Parathyroid adenoma (tissue), 2 donors: ENCODE measurements around the gene GLS.
"Not testable (repeated sequence)": the region's sequence is repeated elsewhere in the genome, so short reads cannot be mapped to it uniquely, and the experiment has no call there.

Experiments
- H2AFZ ChIP-seq: fragments of 300-600 bp; sonication (generic); one replicate; pipeline ENCODE4 v1.7.0; 2017; ENCODE audit warnings: antibody characterized with exemption, mild to moderate bottlenecking
- H3K27ac ChIP-seq: fragments of 300-600 bp; sonication (generic); one replicate; pipeline ENCODE4 v1.7.0; 2017
- H3K27me3 ChIP-seq: fragments of 300-600 bp; sonication (generic); one replicate; pipeline ENCODE4 v1.7.0; 2017; ENCODE audit warnings: low read length; ENCODE audit not compliant: control insufficient read depth, insufficient read depth
- H3K36me3 ChIP-seq: fragments of 300-600 bp; sonication (generic); one replicate; pipeline ENCODE4 v1.7.0; 2017; ENCODE audit warnings: low read length; ENCODE audit not compliant: control insufficient read depth, insufficient read depth
- H3K4me1 ChIP-seq: fragments of 300-600 bp; sonication (generic); one replicate; pipeline ENCODE4 v1.7.0; 2017; ENCODE audit warnings: control low read depth
- H3K4me2 ChIP-seq: fragments of 300-600 bp; sonication (generic); one replicate; pipeline ENCODE4 v1.7.0; 2017; ENCODE audit warnings: low read length
- H3K4me3 ChIP-seq: fragments of 300-600 bp; sonication (generic); one replicate; pipeline ENCODE4 v1.7.0; 2017; ENCODE audit warnings: low read depth, low read length
- H3K79me2 ChIP-seq: fragments of 300-600 bp; sonication (generic); one replicate; pipeline ENCODE4 v1.7.0; 2017; ENCODE audit warnings: control low read depth
- H3K9ac ChIP-seq: fragments of 300-600 bp; sonication (generic); one replicate; pipeline ENCODE4 v1.7.0; 2017; ENCODE audit warnings: mild to moderate bottlenecking
- H3K9me3 ChIP-seq: fragments of 300-600 bp; sonication (generic); one replicate; pipeline ENCODE4 v1.7.0; 2017; ENCODE audit warnings: low read length; ENCODE audit not compliant: control insufficient read depth
- CTCF ChIP-seq: fragments of 300-600 bp; sonication (generic); IDR thresholded peaks from one replicate; pipeline ENCODE4 v1.7.0; 2017; ENCODE audit warnings: antibody characterized with exemption, mild to moderate bottlenecking
- donor health status: primary hyperparathyroidism.

The GLS gene

DNA sequence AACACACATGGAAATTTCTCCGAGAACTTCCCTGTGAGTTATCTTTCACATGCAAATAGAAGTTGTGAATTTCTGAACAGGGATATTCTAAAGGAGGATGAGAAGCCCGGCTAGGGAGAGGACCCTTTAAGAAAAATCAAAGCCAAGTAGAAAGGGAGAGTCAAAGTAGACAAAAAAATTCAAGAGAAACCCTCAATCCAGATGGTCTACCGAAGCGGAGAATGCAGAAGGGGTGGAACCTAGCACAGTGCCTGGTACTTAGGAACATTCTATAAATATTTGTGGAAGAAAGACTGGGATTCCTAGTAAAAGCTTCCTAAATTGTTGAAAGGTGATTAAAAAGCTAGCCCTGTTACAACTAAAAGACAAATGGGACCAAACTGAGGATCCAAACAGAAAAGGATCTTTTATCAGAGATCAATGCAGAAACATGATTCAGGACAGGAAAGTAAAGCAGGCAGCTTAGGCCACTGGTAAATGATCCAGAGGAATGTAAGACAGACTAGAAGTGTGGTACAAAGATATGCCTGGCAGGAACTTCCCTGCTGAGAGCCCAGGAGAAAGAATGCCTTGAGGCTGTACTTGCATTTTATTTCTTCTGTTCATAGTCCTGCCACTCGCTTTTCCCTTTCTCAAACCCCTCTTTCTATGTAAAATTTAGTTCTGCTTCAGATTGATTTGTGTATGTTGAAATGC lies 19.5 kb upstream of the GLS start:
- TF ChIP-seq CTCF: no peak
- H3K9me3 ChIP-seq: no peaks in the 10 kb centered on the region
- no peak overlapping the region for H2AFZ ChIP-seq
- H3K36me3 ChIP-seq: no peaks in the 10 kb centered on the region
- H3K27me3 ChIP-seq: no peaks in the 10 kb centered on the region
- no peak overlapping the region for H3K4me2 ChIP-seq
- no peaks in the 10 kb centered on the region for H3K79me2 ChIP-seq
- no peak overlapping the region for H3K27ac ChIP-seq
- peaks cover 9% of the 10 kb centered on the region for H3K4me1 ChIP-seq
- no peak overlapping the region for H3K4me3 ChIP-seq
- H3K9ac ChIP-seq: no peak overlapping the region

GRCh38 chr2:190862128-190862527 lies 18.5 kb upstream of the GLS start:
- not testable (repeated sequence) for H3K79me2 ChIP-seq, H3K4me2 ChIP-seq, H3K36me3 ChIP-seq, H3K9ac ChIP-seq, H3K9me3 ChIP-seq, H3K4me3 ChIP-seq, H3K27me3 ChIP-seq, H3K4me1 ChIP-seq, H2AFZ ChIP-seq, H3K27ac ChIP-seq

GRCh38 chr2:190862571-190862991 lies 18.0 kb upstream of the GLS start:
- no peak overlapping the region for H3K4me2 ChIP-seq
- no peaks in the 10 kb centered on the region for H3K79me2 ChIP-seq
- H2AFZ ChIP-seq: no peak overlapping the region
- peaks cover 9% of the 10 kb centered on the region for H3K4me1 ChIP-seq
- H3K9ac ChIP-seq: no peak overlapping the region
- H3K36me3 ChIP-seq: no peaks in the 10 kb centered on the region
- no peak overlapping the region for H3K27ac ChIP-seq
- no peak overlapping the region for H3K4me3 ChIP-seq
- TF ChIP-seq CTCF: no peak
- H3K9me3 ChIP-seq: no peaks in the 10 kb centered on the region
- H3K27me3 ChIP-seq: no peaks in the 10 kb centered on the region

- no peak overlapping the region for H3K27ac ChIP-seq
Observed at GRCh38 chr2:190863946-190864345, 16.7 kb upstream of the GLS start.

DNA sequence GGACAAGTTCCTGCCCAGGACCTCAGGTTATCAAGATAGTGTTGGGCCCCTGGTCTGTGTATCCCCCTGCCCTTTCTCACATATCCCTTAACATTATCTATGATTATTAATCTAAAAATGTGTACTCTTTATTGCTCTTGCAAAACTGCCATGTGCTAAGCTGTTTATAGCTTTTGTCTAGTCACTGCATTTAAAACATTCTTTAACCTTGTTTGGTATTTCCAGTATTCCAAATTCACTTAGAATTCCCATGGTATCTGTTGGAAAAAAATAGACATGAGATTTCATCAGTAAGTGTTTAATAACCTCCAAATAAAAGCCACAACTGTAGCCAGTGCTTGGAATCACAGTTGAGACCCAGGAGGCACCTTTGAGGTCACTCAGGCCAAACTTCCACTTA lies 16.2 kb upstream of the GLS start:
- H3K27ac ChIP-seq: no peak overlapping the region
- H3K4me1 ChIP-seq: peaks cover 9% of the 10 kb centered on the region

More at GRCh38 chr2:190863946-190864345, 16.7 kb upstream of the GLS start:
- Histone ChIP-seq H3K27me3 (no peaks in the 10 kb centered on the region), H3K4me3 (no peak overlapping the region), H3K4me2 (no peak overlapping the region), H3K4me1 (peaks cover 9% of the 10 kb centered on the region), H3K36me3 (no peaks in the 10 kb centered on the region), H3K9me3 (no peaks in the 10 kb centered on the region), H2AFZ (no peak overlapping the region), H3K79me2 (no peaks in the 10 kb centered on the region), H3K9ac (no peak overlapping the region)
- no peak for TF ChIP-seq CTCF

More for the DNA sequence above, 16.2 kb upstream of the GLS start:
- H3K79me2 ChIP-seq: no peaks in the 10 kb centered on the region
- no peaks in the 10 kb centered on the region for H3K9me3 ChIP-seq
- H3K36me3 ChIP-seq: no peaks in the 10 kb centered on the region
- no peak overlapping the region for H2AFZ ChIP-seq
- H3K4me3 ChIP-seq: no peak overlapping the region
- no peak overlapping the region for H3K4me2 ChIP-seq
- H3K9ac ChIP-seq: no peak overlapping the region
- no peak for TF ChIP-seq CTCF
- H3K27me3 ChIP-seq: no peaks in the 10 kb centered on the region
